Sigmoid colon (tissue), 4 donors: Measurements from ENCODE around the gene STXBP4.

ENCODE experiments used
- CTCF ChIP-seq, 4 experiments: fragments of 450-650 bp in 3 of 4; fragments of 200-600 bp in 1 of 4; IDR thresholded peaks; one replicate each; pipeline ENCODE4 v1.5.1; 2016 to 2019; ENCODE audit warnings: antibody characterized with exemption in 4 of 4, mild to moderate bottlenecking in 3 of 4, moderate library complexity in 2 of 4
- POLR2AphosphoS5 ChIP-seq, 4 donors: sonication (generic); formaldehyde crosslinking; IDR thresholded peaks; one replicate each; pipeline ENCODE4 v1.6.1; 2017; ENCODE audit warnings: antibody characterized with exemption in 4 of 4

GRCh38 chr17:54944796-54945195 lies 23.8 kb upstream of the STXBP4 start:
- TF ChIP-seq CTCF (IDR thresholded peaks at IDR 0.05) (no peak), POLR2AphosphoS5 (IDR thresholded peaks at IDR 0.05) (no peak)
